ENCODE results near the gene DDX21. TPM values are rescaled to one million over a fixed set of nuclear protein-coding genes. Genes with fewer than 3 reads are reported as not detected.

Gene DDX21
- total and polyA plus RNA-seq, 9 of the 15 experiments (the other 6 are each of a cell fraction or from before 2014, with no cell fraction given) = 143 to 365 (median 281) TPM

GRCh38 chr10:68963151-68963550, 7.2 kb downstream of the DDX21 start:
- H2AFZ ChIP-seq (ENCODE audit: low read depth, low read length) = no peak overlapping the region
- DNase-seq (ENCODE audit: extremely low read depth in 1 of 4, low spot score in 3 of 4) (no peak), FAIRE-seq (no peak), ATAC-seq (no peak)
- BruUV-seq (replicated peaks) = no TSS peak
- 97% methylated on average over 4 of the region's 4 CpGs for WGBS (ENCODE audit: insufficient coverage, low coverage, missing lambda C conversion rate)
- H3K79me2 ChIP-seq (ENCODE audit: control insufficient read depth, insufficient read depth, low read length) = peaks cover 82% of the 10 kb centered on the region
- no peaks in the 10 kb centered on the region for H3K9me1 ChIP-seq (ENCODE audit: control insufficient read depth, insufficient read depth, low read length)
- TF ChIP-seq POLR2AphosphoS5 (IDR thresholded peaks at IDR 0.05; ENCODE audit: control insufficient read depth, insufficient read depth, low read depth, low read length) (0 out of 2 replicates have a peak, but pooled peaks have one; percentile 2), MTA2 (IDR thresholded peaks at IDR 0.05; ENCODE audit: low read depth) (no peak), ZBTB11 (CRISPR knock-in tag; IDR thresholded peaks at IDR 0.05) (0 out of 6 replicates have a peak, but pooled peaks of 1 of the 3 experiments have one; percentile 7)
- ChIA-PET CTCF (ENCODE audit: low intra/inter-chr PET ratio) (no interaction called here), POLR2A (interaction anchor here (0.6 kb wide), 1 partner anchor 11 kb away, joined by 4 read pairs; no protein-coding TSS in a partner anchor)
- intact Hi-C loops (cut with micrococcal nuclease) = no loop called here
- H3K4me3 ChIP-seq = no peak overlapping the region
- H3K4me1 ChIP-seq (replicated peaks in 1 of 2; ENCODE audit: control insufficient read depth in 2 of 2, insufficient read depth in 2 of 2, low read length in 2 of 2) = peaks cover 10 to 16% of the 10 kb centered on the region in 2 experiments; a peak in 4 of 5 replicates
- no peaks in the 10 kb centered on the region for H3K9me3 ChIP-seq (replicated peaks; ENCODE audit: control insufficient read depth, insufficient read depth, low read depth, low read length)
- no peak overlapping the region for H3K9ac ChIP-seq (ENCODE audit: insufficient read depth in 1 of 2, low read depth in 2 of 2, low read length in 2 of 2)
- H3K36me3 ChIP-seq (ENCODE audit: control insufficient read depth, insufficient read depth, low read length) = peaks cover 97% of the 10 kb centered on the region
- H4K20me1 ChIP-seq (replicated peaks; ENCODE audit: control insufficient read depth, insufficient read depth, low read length) = peaks cover 22% of the 10 kb centered on the region; the same call in 1 of the 2 replicates
- in situ Hi-C loops (cut with MboI) = no loop called here
- H3K27ac ChIP-seq (ENCODE audit: extremely low read depth, low read depth, low read length) = no peak overlapping the region
- H3K4me2 ChIP-seq (ENCODE audit: insufficient read depth, low read length) = no peak overlapping the region
- no peaks in the 10 kb centered on the region for H3K27me3 ChIP-seq (ENCODE audit: control insufficient read depth in 2 of 2, insufficient read depth in 2 of 2, low read length in 2 of 2)

Data from K562 (cell line).